Erythroblast (primary cell): ENCODE measurements around the gene NCOR2.

Source experiments
- GATA1 ChIP-seq: IDR thresholded peaks from 2 replicates; pipeline ENCODE4 v1.6.1; 2011; ENCODE audit warnings: low read depth, mild to moderate bottlenecking, control low read depth, low read length, moderate library complexity
- POLR2A ChIP-seq: IDR thresholded peaks from 2 replicates; pipeline ENCODE4 v1.6.1; 2011; ENCODE audit warnings: mild to moderate bottlenecking, low read length

DNA sequence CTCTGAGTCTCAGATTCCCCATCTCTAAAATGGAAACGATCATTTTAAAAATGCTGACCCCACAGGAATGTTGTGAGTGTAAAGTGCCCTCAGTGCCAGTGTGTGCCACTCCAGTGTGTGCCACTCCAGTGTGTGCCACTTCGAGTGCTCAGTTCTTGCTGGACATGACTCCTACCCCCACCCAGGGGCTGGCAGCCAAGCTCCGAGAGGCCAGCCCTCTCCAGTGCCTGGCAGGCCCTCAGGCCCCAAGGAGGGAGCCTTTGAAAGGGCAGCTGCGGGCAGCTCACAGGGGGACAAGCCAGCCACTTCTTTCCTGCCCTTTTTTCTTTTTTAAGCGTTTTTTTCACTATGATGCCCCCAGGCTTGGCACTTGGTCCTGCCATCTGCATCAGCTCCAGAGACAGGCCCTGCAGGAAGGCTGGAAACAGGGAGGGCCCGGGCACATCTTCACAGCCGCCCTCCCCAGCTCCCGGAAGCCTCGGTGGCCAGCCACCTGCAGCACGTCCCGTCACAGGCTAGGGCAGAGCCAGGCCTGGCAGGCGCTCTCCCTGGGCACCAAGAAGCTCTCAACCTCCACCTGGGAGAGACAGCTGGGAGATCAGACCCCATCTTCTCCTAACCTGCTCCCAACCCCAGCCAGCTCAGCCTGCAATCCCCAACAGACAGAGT, 29.8 kb downstream of the NCOR2 start:
- TF ChIP-seq POLR2A (no peak), GATA1 (no peak)
